Hematopoietic multipotent progenitor cell (in vitro differentiated cells): ENCODE data around the gene CLVS2. TPM values are rescaled to one million over a fixed set of nuclear protein-coding genes. Genes with fewer than 3 reads are reported as not detected.

ENCODE experiments used
- DNase-seq, 3 donors: peaks; one replicate each; pipeline ENCODE4 v3.0.0-alpha.2; 2011 to 2015; ENCODE audit warnings: low read depth in 2 of 3, low spot score in 2 of 3
- total RNA-seq: library from RNA; depleted of rRNA; stranded (reverse); fragments of >200 nt; gene quantifications from one replicate; pipeline ENCODE4 v1.2.3, GENCODE V29; 2012

The CLVS2 gene
- total RNA-seq, 1 donor, result under 0.01 TPM

DNA sequence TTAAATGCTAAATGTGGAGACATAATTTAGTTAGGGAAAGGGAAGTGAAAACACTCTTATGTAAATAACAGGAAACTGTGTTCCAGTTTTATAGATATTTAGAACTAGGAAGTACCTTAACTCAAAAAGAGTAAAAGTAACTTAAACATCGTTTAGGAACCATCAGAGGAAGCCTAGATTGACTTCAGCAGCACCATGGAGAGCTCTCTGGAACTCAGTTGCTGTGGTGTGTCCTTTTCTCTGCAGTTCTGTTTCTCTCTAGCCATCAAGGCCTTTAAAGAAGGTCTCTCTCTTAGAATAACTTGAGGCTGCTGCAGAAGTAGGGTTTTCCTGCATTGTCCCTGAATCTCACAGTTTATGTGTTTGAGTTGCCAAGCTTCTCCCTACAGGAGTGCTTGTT, 26.9 kb downstream of the CLVS2 start:
- DNase-seq, result no peak

DNA sequence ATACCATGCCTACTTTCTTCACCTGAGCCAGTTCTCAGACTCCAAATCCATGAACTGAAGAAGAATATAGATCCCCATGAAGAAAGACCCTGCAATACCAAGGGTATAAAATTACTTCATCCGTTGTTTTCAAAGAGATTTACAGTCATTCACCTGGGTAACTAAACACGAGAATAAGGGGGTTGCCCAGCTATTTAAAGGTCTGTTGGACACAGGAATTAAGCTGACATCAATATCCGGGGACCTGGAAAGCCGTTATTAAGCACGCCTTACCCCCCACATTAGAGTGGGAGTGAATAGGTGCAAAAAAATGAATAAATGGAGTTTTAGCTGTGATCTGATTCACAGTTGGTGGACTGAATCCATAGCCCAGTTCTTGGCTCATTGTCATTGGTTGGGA, 28.9 kb downstream of the CLVS2 start:
- DNase-seq, result no peak

DNA sequence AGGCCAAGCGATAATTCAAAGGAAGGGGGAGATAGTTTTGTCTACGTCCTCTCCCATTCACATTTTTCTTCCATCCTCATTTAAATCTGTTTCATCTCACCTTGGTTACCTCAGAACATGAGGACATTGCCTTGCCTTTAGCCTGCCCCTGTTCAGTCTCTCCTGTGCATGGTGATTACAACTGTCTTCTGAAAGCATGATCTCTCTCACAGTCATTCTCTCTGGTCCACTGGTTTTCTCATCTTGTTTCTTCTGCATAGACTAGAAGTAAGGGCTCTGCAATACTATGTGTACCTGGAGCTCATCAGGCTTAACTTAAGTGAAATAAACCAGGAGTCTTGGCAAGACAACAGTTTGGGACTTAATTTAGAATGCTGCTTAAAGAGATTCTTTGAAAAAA, 31.4 kb downstream of the CLVS2 start:
- no peak for DNase-seq

DNA sequence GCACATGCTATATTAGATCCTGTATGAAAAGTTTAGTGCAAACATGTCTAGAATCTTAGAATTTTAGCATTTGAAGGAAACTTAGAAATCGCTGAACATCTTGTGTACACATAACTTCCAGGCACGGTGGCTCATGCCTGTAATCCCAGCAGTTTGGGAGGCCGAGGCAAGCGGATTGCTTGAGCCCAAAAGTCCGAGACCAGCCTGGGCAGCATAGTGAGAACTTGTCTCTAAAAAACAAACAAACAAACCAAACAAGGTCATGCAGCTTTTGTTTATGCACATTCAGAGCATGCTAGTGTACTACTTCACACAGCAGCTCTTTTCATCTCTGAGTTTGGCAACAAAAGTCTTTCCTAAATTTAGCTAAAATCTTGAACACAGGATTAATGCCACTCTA, 32.2 kb downstream of the CLVS2 start:
- DNase-seq, result no peak

DNA sequence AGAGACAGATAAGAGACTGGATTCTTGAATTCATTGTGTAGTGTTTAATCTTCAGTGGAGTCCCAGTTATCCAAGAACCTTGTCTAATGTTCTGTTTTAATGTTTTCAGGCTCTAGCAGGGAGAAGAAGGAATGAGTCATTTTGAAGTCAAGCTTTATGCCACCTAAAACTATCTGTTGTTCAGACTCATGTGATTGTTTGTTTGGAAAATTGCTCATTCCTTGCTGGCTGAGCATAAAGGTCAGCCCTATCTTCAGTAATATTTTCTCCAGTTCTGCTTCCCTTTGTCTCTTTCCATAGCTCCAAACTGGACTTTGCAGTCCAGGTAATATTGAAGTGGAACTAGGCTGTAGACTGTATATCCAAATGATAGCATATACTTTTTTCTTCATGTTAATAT, 34.2 kb downstream of the CLVS2 start:
- no peak for DNase-seq

DNA sequence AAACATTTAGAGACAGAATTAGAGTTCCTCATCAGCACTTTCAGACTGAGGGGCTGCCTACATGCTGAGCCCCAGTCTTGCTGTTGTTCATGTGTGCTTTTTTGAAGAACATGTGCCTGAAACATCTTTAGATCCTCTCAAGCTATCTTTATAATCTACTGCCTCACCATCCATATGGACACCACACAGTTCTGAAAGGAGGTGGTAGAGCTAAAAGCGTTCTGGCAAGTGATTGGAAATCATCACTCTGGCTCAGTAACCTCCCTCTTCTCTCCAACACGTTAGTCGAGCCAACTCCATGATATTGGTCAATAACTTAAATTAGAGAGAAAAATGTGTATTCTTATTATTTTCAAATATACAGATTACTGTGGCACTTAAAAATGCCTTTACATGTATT, 40.6 kb downstream of the CLVS2 start:
- no peak for DNase-seq

DNA sequence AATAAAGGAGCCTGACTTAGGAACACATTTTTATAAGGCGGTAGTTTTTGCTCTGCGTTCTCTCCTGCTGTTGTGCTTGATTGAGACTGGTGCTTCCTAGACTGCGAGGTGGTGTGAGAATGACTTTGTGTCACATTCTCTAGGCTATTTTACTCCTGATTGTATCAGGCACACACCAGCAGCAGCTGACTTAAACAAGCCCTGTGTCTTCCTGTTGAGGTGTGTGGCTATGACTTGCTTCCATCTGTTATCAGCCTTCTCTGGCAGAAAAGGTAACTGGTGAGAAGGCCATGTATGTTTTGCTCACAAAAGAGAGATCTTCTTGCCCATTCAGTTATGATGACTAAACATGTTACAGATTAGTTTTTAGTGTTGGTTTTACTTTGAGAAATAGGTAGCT, 43.4 kb downstream of the CLVS2 start:
- DNase-seq, result no peak

DNA sequence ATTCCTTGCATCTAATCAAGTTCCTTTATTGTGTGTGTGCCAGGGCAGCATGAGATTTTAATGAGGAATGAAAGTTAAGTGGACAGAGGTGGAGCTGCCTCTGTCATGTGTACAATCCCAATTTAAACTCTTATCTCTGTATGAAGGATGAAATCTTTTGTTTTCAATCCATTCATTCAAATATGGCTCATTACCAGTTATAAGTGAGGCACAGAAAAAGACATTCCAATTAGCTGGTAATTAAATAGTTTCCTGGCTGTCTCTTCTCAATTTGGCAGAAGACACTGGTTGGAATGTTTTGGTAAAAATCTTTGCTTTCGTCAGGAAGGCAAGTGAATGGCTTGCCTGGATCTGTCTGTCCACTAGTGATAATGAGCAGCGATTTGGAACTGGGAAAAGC, 46.4 kb downstream of the CLVS2 start:
- DNase-seq, result no peak

DNA sequence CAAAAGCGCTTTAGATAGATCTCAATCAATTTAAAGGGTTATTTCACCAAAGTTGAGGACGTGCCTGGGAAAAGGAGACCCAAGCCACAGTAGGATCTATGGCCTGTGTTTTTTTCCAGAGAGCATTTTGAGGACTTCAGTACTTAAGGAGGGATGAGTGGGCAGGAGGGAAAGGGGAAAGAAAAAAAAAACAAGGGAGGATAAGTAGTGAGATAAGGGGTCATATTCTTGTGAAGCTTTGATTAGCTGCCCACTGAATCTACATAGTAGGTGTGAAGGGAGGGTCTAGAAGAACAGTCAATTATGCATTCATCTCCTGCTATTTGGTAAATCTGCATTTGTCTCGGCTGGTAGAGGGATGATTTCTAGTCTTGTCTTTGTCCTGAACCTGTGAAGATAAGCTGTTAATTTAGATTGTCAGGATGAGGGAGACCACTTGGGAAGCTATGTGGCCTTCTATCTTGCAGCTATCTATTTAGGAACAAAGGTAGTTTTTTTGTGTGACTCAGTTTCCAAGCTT, 48.4 kb downstream of the CLVS2 start:
- DNase-seq, result no peak

DNA sequence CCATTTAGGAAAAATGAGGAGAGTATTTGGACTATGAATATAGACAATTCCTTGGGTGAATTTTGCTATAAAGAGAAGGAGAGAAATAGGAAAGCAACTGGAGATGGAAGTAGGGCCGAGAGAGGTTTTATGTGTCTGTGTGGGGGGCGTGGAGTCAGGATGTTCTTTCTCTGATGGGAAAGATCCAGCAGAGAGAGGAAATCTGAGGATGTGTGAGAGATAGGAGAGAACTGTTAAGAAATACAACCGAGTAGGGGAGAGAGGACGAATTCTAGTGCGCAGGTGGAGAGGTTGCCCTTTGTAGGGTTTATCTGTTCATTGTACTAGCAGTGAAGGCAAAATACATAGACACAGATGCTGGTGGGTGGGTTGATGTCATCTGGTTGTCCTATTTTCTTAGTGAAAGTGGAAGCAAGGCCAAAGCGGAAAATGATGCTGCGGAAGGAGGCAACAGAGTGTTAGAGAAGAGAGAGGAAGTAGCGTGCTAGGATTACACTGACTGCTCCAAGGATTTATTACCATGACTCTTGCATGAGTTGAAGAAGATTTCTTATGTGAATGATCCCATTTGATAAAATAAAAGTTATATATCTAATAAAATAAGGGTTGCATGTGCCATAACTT, 57.7 kb downstream of the CLVS2 start:
- no peak for DNase-seq

DNA sequence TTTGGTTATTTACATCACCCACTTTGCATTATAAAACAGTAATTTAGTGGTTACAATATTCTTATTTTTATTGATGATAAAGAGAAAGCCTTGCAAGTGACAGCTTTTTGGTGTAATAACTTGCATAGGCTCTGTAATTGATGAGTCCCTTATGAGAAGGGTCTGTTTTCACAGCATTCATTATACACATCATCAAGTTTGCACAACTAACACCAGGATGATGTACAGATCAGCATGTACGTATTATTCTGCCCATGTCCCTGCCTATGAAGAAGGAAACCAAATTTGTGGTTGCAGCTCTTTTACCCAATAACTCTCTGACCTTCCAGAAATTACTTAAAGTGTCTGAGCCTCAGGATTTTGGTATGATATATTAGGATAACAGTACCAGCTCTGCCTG, 59.2 kb downstream of the CLVS2 start:
- no peak for DNase-seq

DNA sequence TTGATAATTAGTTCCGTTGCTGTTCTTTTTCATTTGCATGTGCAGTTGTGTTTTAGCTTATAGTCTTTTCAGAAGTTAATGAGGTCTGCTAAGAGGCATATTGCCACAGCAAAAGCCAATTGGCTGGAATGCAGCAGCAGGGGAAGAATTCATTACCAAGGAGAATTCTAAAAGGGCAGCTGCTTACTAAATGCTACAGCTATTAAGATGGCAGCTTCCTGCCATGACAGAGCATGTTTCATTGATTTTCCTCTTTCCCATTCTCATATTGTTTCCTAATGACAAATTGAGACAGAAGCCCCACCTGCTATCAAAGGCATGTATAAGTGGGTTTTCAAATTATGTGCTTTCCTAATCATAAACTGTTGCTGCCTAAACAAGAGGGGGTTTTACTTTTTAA, 66.6 kb downstream of the CLVS2 start:
- DNase-seq, result no peak

DNA sequence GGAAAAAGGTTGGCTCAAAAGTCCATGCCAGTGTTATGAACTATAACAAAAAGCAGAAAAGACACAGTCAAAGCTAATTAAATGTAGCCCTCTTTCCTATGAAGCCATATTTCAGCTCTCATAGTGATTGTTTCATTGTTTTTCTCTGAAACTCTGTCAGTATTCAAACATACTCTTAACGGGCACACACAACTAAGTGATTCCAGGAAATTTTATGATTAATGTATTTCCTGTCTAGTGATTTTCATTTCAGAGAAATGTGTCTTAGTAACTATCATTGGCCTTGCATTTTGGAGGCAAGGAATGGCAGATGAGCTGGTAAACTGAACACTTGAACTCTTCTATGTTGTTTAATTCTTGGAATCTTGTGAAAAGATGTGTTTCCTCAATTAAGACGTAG, 68.0 kb downstream of the CLVS2 start:
- DNase-seq, result no peak

DNA sequence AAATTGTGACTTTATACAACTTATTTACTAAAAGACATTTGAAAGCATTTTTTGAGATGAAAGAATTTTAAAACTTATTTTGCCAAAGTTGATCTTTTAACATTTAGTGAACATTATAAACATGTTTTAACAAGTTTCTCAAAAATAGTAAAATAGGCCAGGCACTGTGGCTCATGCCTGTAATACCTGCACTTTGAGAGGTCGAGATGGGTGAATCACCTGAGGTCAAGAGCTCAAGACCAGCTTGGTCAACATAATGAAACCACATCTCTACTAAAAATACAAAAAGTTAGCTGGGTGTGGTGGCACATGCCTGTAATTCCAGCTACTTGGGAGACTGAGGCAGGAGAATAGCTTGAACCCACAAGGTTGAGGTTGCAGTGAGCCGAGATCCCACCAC, 78.6 kb downstream of the CLVS2 start:
- DNase-seq, result no peak

DNA sequence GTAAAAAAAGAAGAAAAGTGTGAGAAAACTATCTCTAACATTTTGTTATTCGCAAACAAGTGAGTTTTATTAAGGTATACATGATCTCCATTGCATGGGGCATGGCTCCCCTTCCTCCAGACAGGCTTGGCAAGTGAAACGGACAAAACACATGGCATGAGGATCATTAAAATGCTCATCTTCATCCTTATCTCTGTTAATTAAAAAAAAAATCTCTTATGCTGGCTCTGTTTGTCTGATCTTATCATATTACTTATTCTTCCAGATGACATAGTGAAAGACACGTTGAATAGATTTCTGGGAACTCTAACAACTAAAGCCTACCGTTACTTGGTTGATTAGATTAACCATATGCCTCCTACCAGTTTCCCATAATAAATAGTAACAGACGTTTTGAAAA, 89.4 kb downstream of the CLVS2 start:
- DNase-seq, result no peak

DNA sequence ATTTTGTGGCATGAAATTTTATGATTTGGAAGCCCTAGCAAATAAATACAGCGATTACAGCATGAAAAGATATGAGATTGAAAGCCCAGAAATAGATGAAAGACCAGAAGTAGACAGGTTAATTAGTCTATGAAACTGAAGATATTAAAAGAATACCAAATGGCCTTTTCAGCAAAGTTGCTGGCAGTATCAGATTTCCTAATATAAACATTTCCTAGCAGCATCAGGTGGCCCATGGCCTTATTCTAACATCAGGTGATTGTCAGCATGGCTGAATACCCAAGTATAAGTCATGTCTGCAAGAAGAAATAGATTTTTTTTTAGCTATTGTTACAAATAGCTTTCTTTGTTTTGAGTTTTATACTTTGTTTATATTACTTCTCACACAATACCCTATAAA, 93.2 kb downstream of the CLVS2 start:
- no peak for DNase-seq

DNA sequence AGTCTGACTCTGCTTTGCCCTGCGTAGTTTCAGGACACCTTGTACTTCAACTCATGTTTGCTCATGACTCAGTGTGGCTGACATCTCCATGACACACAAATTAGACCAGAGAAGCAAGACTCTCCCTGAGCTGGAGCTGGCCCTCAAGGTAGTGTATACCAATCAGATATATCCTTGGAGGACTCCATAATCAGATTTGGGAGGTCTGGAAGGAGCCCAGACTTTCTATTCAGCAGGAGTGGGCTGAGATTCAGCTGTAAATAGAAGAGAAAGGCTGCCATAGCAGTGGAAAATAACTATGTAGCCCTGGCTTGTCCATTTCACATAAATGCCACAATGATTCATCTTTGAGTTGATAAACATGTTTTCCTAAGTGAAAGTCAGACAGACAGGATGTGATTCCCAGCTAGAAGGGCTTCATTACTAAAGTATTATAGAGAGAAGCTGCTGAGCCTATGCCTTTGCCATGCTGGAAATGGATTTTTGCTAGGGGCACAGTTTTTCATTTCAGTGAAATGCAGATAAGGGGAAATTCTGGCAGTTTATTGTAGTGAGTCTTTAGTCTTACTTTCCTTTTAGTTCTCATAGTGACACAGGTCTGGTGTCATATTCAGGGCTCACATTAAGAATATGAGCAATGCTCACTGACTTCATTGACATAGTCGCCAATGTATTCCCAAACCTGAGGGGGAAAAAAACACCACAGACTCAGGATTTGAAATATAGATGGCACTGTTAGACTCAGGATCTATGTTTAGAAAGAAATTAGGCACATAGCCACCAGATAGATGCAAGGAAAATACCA, 95.3 kb downstream of the CLVS2 start:
- DNase-seq, result no peak

DNA sequence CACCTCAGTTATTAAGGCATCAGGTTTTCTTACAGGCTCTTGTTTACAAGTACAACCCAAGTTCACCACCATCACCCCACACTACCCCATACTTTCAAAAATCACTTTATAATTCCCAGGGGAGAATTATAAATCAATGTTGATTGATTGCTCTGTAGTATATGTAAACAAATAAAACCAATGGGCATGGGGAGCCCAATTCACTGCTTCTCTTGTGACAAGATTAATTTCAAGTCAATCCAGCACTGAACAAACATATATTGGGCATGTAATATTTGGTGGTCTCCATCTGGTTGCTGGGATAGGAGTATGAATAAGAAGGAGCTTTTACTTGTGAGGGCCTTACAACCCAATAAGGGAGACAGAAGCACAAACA, 95.8 kb downstream of the CLVS2 start:
- no peak for DNase-seq

DNA sequence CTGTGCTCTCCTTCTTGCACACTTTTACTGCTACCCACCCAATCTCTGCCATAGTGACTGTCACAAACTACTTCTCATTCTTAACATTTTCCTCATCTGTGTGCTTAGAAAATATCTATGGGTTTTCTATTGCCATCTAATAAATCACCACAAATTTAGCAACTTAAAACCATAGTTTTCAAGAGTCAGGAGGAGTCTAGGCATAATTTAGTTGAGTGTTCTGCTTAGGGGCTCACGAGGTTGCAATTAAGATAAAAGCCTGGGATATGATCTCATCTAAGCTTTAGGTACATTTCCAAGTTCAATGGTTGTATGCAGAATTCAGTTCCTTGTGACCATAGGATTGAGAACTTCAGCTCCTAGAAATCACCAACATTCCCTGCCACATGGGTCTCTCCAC, 98.8 kb downstream of the CLVS2 start:
- DNase-seq, result no peak

DNA sequence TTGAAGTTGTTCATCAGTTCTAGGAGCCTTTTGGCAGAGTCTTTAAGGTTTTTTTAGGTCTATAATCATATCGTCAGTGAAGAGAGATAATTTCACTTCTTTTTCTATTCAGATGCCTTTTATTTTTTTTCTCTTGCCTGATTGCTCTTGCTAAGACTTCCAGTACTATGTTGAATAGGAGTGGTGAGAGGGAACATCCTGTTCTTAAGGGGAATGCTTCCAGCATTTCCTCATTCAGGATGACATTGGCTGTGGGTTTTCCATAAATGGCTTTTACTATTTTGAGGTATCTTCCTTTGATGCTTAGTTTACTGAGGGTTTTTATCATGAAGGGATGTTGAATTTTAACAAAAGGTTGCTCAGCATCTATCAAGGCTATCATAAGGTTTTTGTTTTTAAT, 109.5 kb downstream of the CLVS2 start:
- no peak for DNase-seq

DNA sequence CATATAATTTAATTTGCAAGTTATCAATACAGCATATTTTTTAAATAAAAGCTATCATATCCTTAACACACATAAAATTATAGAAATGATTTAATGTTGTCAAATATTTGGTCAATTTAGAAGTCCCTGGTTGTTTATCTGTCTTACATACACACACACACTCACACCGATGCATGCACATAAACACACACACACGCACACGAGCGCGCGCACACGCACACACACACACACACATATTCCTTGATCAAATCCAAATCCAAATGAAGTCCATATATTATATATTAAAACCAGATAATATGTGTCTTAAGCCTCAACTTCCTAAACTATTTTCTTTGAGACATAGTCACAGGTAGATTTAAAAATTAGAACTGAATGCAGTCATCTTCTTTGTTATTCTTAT, 120.3 kb downstream of the CLVS2 start:
- no peak for DNase-seq

DNA sequence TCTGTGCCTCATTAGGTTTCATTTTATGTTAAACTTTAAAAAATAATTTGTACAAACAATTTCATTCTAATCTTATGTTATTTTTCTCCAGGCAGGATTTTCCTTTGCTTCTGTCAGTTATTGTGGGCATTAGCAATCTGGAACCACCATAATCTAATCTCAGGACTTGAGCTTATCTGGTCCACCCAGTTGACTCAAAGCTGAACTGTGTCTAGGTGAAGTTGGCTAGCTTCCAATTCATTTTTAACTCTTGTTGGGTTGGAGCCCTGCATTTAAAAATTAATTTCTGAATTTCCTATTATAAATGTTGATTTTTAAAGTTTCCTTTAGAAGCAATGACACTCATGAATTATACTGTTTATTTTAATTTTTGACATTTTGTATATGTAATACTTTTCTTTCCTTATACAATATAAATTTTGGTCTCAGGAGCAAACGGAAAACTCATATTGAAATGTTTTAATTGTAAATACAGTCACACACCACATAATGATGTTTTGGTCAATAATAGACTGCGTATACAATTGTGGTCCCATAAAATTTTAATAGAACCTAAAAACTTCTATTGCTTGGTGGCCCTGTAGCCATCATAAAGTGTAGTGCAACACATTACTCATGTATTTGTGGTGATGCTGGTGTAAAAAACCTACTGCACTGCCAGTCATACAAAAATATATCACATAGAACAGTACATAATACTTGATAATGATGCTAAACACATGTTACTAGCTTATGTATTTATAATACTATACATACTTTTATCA, 121.3 kb downstream of the CLVS2 start:
- no peak for DNase-seq
